ENCODE data around the gene TUBB6. TPM values are rescaled to one million over a fixed set of nuclear protein-coding genes. Genes with fewer than 3 reads are reported as not detected.

The TUBB6 gene
- total RNA-seq, 2 donors from 2014 or later: 357 to 454 TPM

- Histone ChIP-seq H3K4me1 (ENCODE audit: control insufficient read depth in 1 of 2, low read depth in 2 of 2) (no peaks in the 10 kb centered on the region), H3K9me3 (no peaks in the 10 kb centered on the region), H3K4me3 (no peak overlapping the region), H3K27ac (no peak overlapping the region), H3K27me3 (replicated peaks; ENCODE audit: insufficient read depth) (no peaks in the 10 kb centered on the region), H3K36me3 (peaks cover 14% of the 10 kb centered on the region)
- no peak for ATAC-seq (ENCODE audit: insufficient number of reproducible peaks, low FRiP score, low read depth)
- no peak for DNase-seq (ENCODE audit: low spot score)
- TF ChIP-seq CTCF (IDR thresholded peaks at IDR 0.05): no peak
Measured at GRCh38 chr18:12335503-12335902, 27.5 kb downstream of the TUBB6 start.

- DNase-seq (ENCODE audit: low spot score) (no peak), ATAC-seq (ENCODE audit: insufficient number of reproducible peaks, low FRiP score, low read depth) (no peak)
- no peak overlapping the region for H3K27ac ChIP-seq
- H3K9me3 ChIP-seq: no peaks in the 10 kb centered on the region
- TF ChIP-seq CTCF (IDR thresholded peaks at IDR 0.05): no peak
- H3K4me3 ChIP-seq: no peak overlapping the region
- peaks cover 14% of the 10 kb centered on the region for H3K36me3 ChIP-seq
- H3K27me3 ChIP-seq (replicated peaks; ENCODE audit: insufficient read depth): no peaks in the 10 kb centered on the region
- H3K4me1 ChIP-seq (ENCODE audit: control insufficient read depth in 1 of 2, low read depth in 2 of 2): no peaks in the 10 kb centered on the region
Measured at GRCh38 chr18:12336171-12336613, 28.2 kb downstream of the TUBB6 start.

- DNase-seq (ENCODE audit: low spot score) (no peak), ATAC-seq (ENCODE audit: insufficient number of reproducible peaks, low FRiP score, low read depth) (no peak)
- Histone ChIP-seq H3K4me3 (no peak overlapping the region), H3K9me3 (no peaks in the 10 kb centered on the region), H3K27me3 (replicated peaks; ENCODE audit: insufficient read depth) (no peaks in the 10 kb centered on the region), H3K27ac (no peak overlapping the region), H3K36me3 (peaks cover 16% of the 10 kb centered on the region), H3K4me1 (ENCODE audit: control insufficient read depth in 1 of 2, low read depth in 2 of 2) (no peaks in the 10 kb centered on the region)
- TF ChIP-seq CTCF (IDR thresholded peaks at IDR 0.05): no peak
Measured at GRCh38 chr18:12336887-12337286, 28.8 kb downstream of the TUBB6 start.

- no peak overlapping the region for H3K27ac ChIP-seq
- DNase-seq (ENCODE audit: low spot score): no peak
- ATAC-seq (ENCODE audit: insufficient number of reproducible peaks, low FRiP score, low read depth): no peak
- H3K27me3 ChIP-seq (replicated peaks; ENCODE audit: insufficient read depth): no peaks in the 10 kb centered on the region
- no peaks in the 10 kb centered on the region for H3K4me1 ChIP-seq (ENCODE audit: control insufficient read depth in 1 of 2, low read depth in 2 of 2)
- H3K36me3 ChIP-seq: peaks cover 23% of the 10 kb centered on the region
- H3K9me3 ChIP-seq: no peaks in the 10 kb centered on the region
- H3K4me3 ChIP-seq: no peak overlapping the region
- no peak for TF ChIP-seq CTCF (IDR thresholded peaks at IDR 0.05)
Measured at GRCh38 chr18:12338382-12338781, 30.3 kb downstream of the TUBB6 start.

GRCh38 chr18:12340945-12341660 is 33.1 kb downstream of the TUBB6 start:
- Histone ChIP-seq H3K27ac (no peak overlapping the region), H3K9me3 (no peaks in the 10 kb centered on the region), H3K27me3 (replicated peaks; ENCODE audit: insufficient read depth) (no peaks in the 10 kb centered on the region), H3K4me3 (no peak overlapping the region), H3K4me1 (ENCODE audit: control insufficient read depth in 1 of 2, low read depth in 2 of 2) (no peaks in the 10 kb centered on the region), H3K36me3 (peaks cover 31% of the 10 kb centered on the region)
- DNase-seq (ENCODE audit: low spot score) (no peak), ATAC-seq (ENCODE audit: insufficient number of reproducible peaks, low FRiP score, low read depth) (no peak)
- no peak for TF ChIP-seq CTCF (IDR thresholded peaks at IDR 0.05)

Measured in thoracic aorta (tissue), 2 donors.